ENCODE results near the gene SH3BGRL.
"Not testable (repeated sequence)": the region's sequence is repeated elsewhere in the genome, so short reads cannot be mapped to it uniquely, and the experiment has no call there.

SH3BGRL gene

GRCh38 chrX:81308086-81308829 is 106.4 kb downstream of the SH3BGRL start:
- Histone ChIP-seq H3K4me3 (ENCODE audit: low read depth in 1 of 2, low read length in 2 of 2) (no peak overlapping the region), H3K27ac (ENCODE audit: low read length) (no peak overlapping the region), H3K9me3 (ENCODE audit: control insufficient read depth in 1 of 2, low read length in 2 of 2) (no peaks in the 10 kb centered on the region), H3K27me3 (ENCODE audit: low read depth, low read length) (no peaks in the 10 kb centered on the region), H3K36me3 (ENCODE audit: control insufficient read depth in 1 of 2, insufficient read depth in 2 of 2, low read length in 2 of 2) (no peaks in the 10 kb centered on the region), H3K4me1 (ENCODE audit: control insufficient read depth in 1 of 2, insufficient read depth in 2 of 2, low read length in 2 of 2) (no peaks in the 10 kb centered on the region)

- Histone ChIP-seq H3K4me3 (ENCODE audit: low read depth in 1 of 2, low read length in 2 of 2) (no peak overlapping the region), H3K9me3 (ENCODE audit: control insufficient read depth in 1 of 2, low read length in 2 of 2) (no peaks in the 10 kb centered on the region), H3K27me3 (ENCODE audit: low read depth, low read length) (no peaks in the 10 kb centered on the region), H3K4me1 (ENCODE audit: control insufficient read depth in 1 of 2, insufficient read depth in 2 of 2, low read length in 2 of 2) (peaks cover 0 to 4% of the 10 kb centered on the region in 2 donors), H3K36me3 (ENCODE audit: control insufficient read depth in 1 of 2, insufficient read depth in 2 of 2, low read length in 2 of 2) (no peaks in the 10 kb centered on the region), H3K27ac (ENCODE audit: low read length) (no peak overlapping the region)
These were observed 114.3 kb downstream of the SH3BGRL start for GRCh38 chrX:81316163-81316562.

GRCh38 chrX:81331653-81332052 is 129.8 kb downstream of the SH3BGRL start:
- not testable (repeated sequence) for H3K9me3 ChIP-seq (ENCODE audit: control insufficient read depth in 1 of 2, low read length in 2 of 2); H3K27me3 ChIP-seq (ENCODE audit: low read depth, low read length); H3K36me3 ChIP-seq (ENCODE audit: control insufficient read depth in 1 of 2, insufficient read depth in 2 of 2, low read length in 2 of 2); H3K27ac ChIP-seq (ENCODE audit: low read length); H3K4me1 ChIP-seq (ENCODE audit: control insufficient read depth in 1 of 2, insufficient read depth in 2 of 2, low read length in 2 of 2); H3K4me3 ChIP-seq (ENCODE audit: low read depth in 1 of 2, low read length in 2 of 2)

- no peaks in the 10 kb centered on the region for H3K36me3 ChIP-seq (ENCODE audit: control insufficient read depth in 1 of 2, insufficient read depth in 2 of 2, low read length in 2 of 2)
These were observed 134.7 kb downstream of the SH3BGRL start for GRCh38 chrX:81336455-81337152.

GRCh38 chrX:81337805-81338204 is 135.9 kb downstream of the SH3BGRL start:
- Histone ChIP-seq H3K4me3 (ENCODE audit: low read depth in 1 of 2, low read length in 2 of 2) (no peak overlapping the region), H3K27ac (ENCODE audit: low read length) (no peak overlapping the region), H3K9me3 (ENCODE audit: control insufficient read depth in 1 of 2, low read length in 2 of 2) (peaks cover 0 to 2% of the 10 kb centered on the region in 2 donors), H3K36me3 (ENCODE audit: control insufficient read depth in 1 of 2, insufficient read depth in 2 of 2, low read length in 2 of 2) (no peaks in the 10 kb centered on the region), H3K4me1 (ENCODE audit: control insufficient read depth in 1 of 2, insufficient read depth in 2 of 2, low read length in 2 of 2) (no peaks in the 10 kb centered on the region), H3K27me3 (ENCODE audit: low read depth, low read length) (no peaks in the 10 kb centered on the region)

More at GRCh38 chrX:81336455-81337152, 134.7 kb downstream of the SH3BGRL start:
- Histone ChIP-seq H3K9me3 (ENCODE audit: control insufficient read depth in 1 of 2, low read length in 2 of 2) (peaks cover 0 to 2% of the 10 kb centered on the region in 2 donors), H3K27ac (ENCODE audit: low read length) (no peak overlapping the region), H3K4me1 (ENCODE audit: control insufficient read depth in 1 of 2, insufficient read depth in 2 of 2, low read length in 2 of 2) (no peaks in the 10 kb centered on the region), H3K4me3 (ENCODE audit: low read depth in 1 of 2, low read length in 2 of 2) (no peak overlapping the region), H3K27me3 (ENCODE audit: low read depth, low read length) (no peaks in the 10 kb centered on the region)

GRCh38 chrX:81338924-81339323 is 137.0 kb downstream of the SH3BGRL start:
- Histone ChIP-seq H3K27me3 (ENCODE audit: low read depth, low read length) (no peaks in the 10 kb centered on the region), H3K9me3 (ENCODE audit: control insufficient read depth in 1 of 2, low read length in 2 of 2) (peaks cover 0 to 2% of the 10 kb centered on the region in 2 donors), H3K36me3 (ENCODE audit: control insufficient read depth in 1 of 2, insufficient read depth in 2 of 2, low read length in 2 of 2) (no peaks in the 10 kb centered on the region), H3K4me3 (ENCODE audit: low read depth in 1 of 2, low read length in 2 of 2) (no peak overlapping the region), H3K4me1 (ENCODE audit: control insufficient read depth in 1 of 2, insufficient read depth in 2 of 2, low read length in 2 of 2) (no peaks in the 10 kb centered on the region), H3K27ac (ENCODE audit: low read length) (no peak overlapping the region)

- H3K4me3 ChIP-seq (ENCODE audit: low read depth in 1 of 2, low read length in 2 of 2); H3K27me3 ChIP-seq (ENCODE audit: low read depth, low read length); H3K4me1 ChIP-seq (ENCODE audit: control insufficient read depth in 1 of 2, insufficient read depth in 2 of 2, low read length in 2 of 2); H3K9me3 ChIP-seq (ENCODE audit: control insufficient read depth in 1 of 2, low read length in 2 of 2); H3K36me3 ChIP-seq (ENCODE audit: control insufficient read depth in 1 of 2, insufficient read depth in 2 of 2, low read length in 2 of 2); H3K27ac ChIP-seq (ENCODE audit: low read length): not testable (repeated sequence)
These were observed 143.4 kb downstream of the SH3BGRL start for GRCh38 chrX:81345296-81345695.
